H9 (cell line): Measurements from ENCODE around the gene CCDC180. TPM values are rescaled to one million over a fixed set of nuclear protein-coding genes. Genes with fewer than 3 reads are reported as not detected.

Source experiments
- DNase-seq: peaks from one replicate; pipeline ENCODE4 v3.0.0-alpha.2; 2017
- H2AFZ ChIP-seq: one replicate; pipeline ENCODE4 v1.6.1; 2013; ENCODE audit warnings: mild to moderate bottlenecking, low read length, control low read depth, moderate library complexity
- H2AK5ac ChIP-seq: 2 replicates; pipeline ENCODE4 v1.6.1; 2013; ENCODE audit warnings: low read length, control low read depth, mixed read lengths; ENCODE audit not compliant: insufficient read length
- H2BK120ac ChIP-seq: one replicate; pipeline ENCODE4 v1.6.1; 2013; ENCODE audit warnings: low read depth, mild to moderate bottlenecking, low read length, control low read depth, inconsistent platforms; ENCODE audit not compliant: poor library complexity, severe bottlenecking
- H2BK12ac ChIP-seq: 2 replicates; pipeline ENCODE4 v1.6.1; 2013; ENCODE audit warnings: low read length, control low read depth, mixed read lengths, low read depth; ENCODE audit not compliant: insufficient read length
- H2BK15ac ChIP-seq: 2 replicates; pipeline ENCODE4 v1.6.1; 2013; ENCODE audit warnings: low read depth, low read length, control low read depth
- H2BK20ac ChIP-seq: one replicate; pipeline ENCODE4 v1.6.1; 2013; ENCODE audit warnings: low read depth, mild to moderate bottlenecking, low read length, control low read depth, inconsistent platforms; ENCODE audit not compliant: poor library complexity, severe bottlenecking
- H2BK5ac ChIP-seq: 2 replicates; pipeline ENCODE4 v1.6.1; 2013; ENCODE audit warnings: low read length, control low read depth, mixed read lengths; ENCODE audit not compliant: insufficient read length
- H3K14ac ChIP-seq: 2 replicates; pipeline ENCODE4 v1.6.1; 2013; ENCODE audit warnings: low read length, control low read depth; ENCODE audit not compliant: insufficient read depth
- H3K18ac ChIP-seq: 2 replicates; pipeline ENCODE4 v1.6.1; 2013; ENCODE audit warnings: low read depth, mild to moderate bottlenecking, mixed read lengths, low read length, control low read depth; ENCODE audit not compliant: insufficient read length
- H3K23ac ChIP-seq: 2 replicates; pipeline ENCODE4 v1.6.1; 2013; ENCODE audit warnings: low read length, control low read depth, mixed read lengths, low read depth; ENCODE audit not compliant: insufficient read length
- H3K23me2 ChIP-seq: 2 replicates; pipeline ENCODE4 v1.6.1; 2013; ENCODE audit warnings: low read depth, mild to moderate bottlenecking, mixed read lengths, low read length, control low read depth; ENCODE audit not compliant: insufficient read length, poor library complexity, severe bottlenecking
- H3K27ac ChIP-seq: 2 replicates; pipeline ENCODE4 v1.5.1; 2013; ENCODE audit warnings: low read length, control low read depth, mixed read lengths, low read depth; ENCODE audit not compliant: insufficient read length
- H3K27me3 ChIP-seq: 2 replicates; pipeline ENCODE4 v1.6.1; 2013; ENCODE audit warnings: low read length, control low read depth, inconsistent platforms; ENCODE audit not compliant: insufficient read depth
- H3K4ac ChIP-seq: 2 replicates; pipeline ENCODE4 v1.6.1; 2013; ENCODE audit warnings: low read depth, mild to moderate bottlenecking, control low read depth, inconsistent platforms, low read length, moderate library complexity
- H3K4me1 ChIP-seq: 2 replicates; pipeline ENCODE4 v1.6.1; 2013; ENCODE audit warnings: low read length, control low read depth, inconsistent platforms; ENCODE audit not compliant: insufficient read depth
- H3K4me2 ChIP-seq: 2 replicates; pipeline ENCODE4 v1.6.1; 2013; ENCODE audit warnings: low read length, control low read depth, mixed read lengths; ENCODE audit not compliant: insufficient read length, insufficient read depth
- H3K56ac ChIP-seq: 2 replicates; pipeline ENCODE4 v1.6.1; 2013; ENCODE audit warnings: low read depth, mild to moderate bottlenecking, mixed read lengths, low read length, control low read depth; ENCODE audit not compliant: insufficient read length
- H3K79me1 ChIP-seq: 2 replicates; pipeline ENCODE4 v1.6.1; 2013; ENCODE audit warnings: low read depth, mild to moderate bottlenecking, moderate library complexity, low read length, control low read depth, inconsistent platforms; ENCODE audit not compliant: insufficient read depth, poor library complexity, severe bottlenecking
- H3K79me2 ChIP-seq: 2 replicates; pipeline ENCODE4 v1.6.1; 2013; ENCODE audit warnings: low read length, control low read depth, inconsistent platforms; ENCODE audit not compliant: insufficient read depth
- H3K9ac ChIP-seq: 2 replicates; pipeline ENCODE4 v1.6.1; 2013; ENCODE audit warnings: low read length, control low read depth, mixed read lengths; ENCODE audit not compliant: insufficient read length; ENCODE audit errors: extremely low read depth
- H3K9me3 ChIP-seq: one replicate; pipeline ENCODE4 v1.6.1; 2013; ENCODE audit warnings: low read depth, low read length, inconsistent platforms; ENCODE audit not compliant: control insufficient read depth
- H3T11ph ChIP-seq: one replicate; pipeline ENCODE4 v1.6.1; 2013; ENCODE audit warnings: mild to moderate bottlenecking, low read length, control low read depth, inconsistent platforms
- H4K20me1 ChIP-seq: one replicate; pipeline ENCODE4 v1.6.1; 2013; ENCODE audit not compliant: control insufficient read depth, insufficient read length, insufficient read depth
- H4K5ac ChIP-seq: 2 replicates; pipeline ENCODE4 v1.6.1; 2013; ENCODE audit warnings: low read depth, mild to moderate bottlenecking, mixed read lengths, low read length, control low read depth; ENCODE audit not compliant: insufficient read length
- H4K8ac ChIP-seq: replicated peaks from 2 replicates; pipeline ENCODE4 v1.6.1; 2013; ENCODE audit warnings: low read length, control low read depth, mixed read lengths, low read depth; ENCODE audit not compliant: insufficient read length
- H4K91ac ChIP-seq: 2 replicates; pipeline ENCODE4 v1.6.1; 2013; ENCODE audit warnings: low read depth, mild to moderate bottlenecking, moderate library complexity, mixed read lengths, low read length, control low read depth; ENCODE audit not compliant: insufficient read length
- H3K27ac Mint-ChIP-seq, 3 experiments: 2 replicates in 2 of 3; 3 replicates in 1 of 3; pipeline ENCODE4 v1.8.0; 2020 to 2021; ENCODE audit warnings: mixed read lengths in 3 of 3, mild to moderate bottlenecking in 1 of 3, moderate library complexity in 1 of 3
- H3K27me3 Mint-ChIP-seq: 2 replicates; pipeline ENCODE4 v1.8.0; 2021; ENCODE audit warnings: low read depth, mild to moderate bottlenecking, moderate library complexity, mixed read lengths
- H3K36me3 Mint-ChIP-seq, 3 experiments: 2 replicates in 2 of 3; 3 replicates in 1 of 3; pipeline ENCODE4 v1.8.0; 2020 to 2021; ENCODE audit warnings: low read depth in 3 of 3, mixed read lengths in 3 of 3; ENCODE audit not compliant: insufficient read depth in 1 of 3
- H3K4me1 Mint-ChIP-seq, 2 experiments: 2 replicates each; pipeline ENCODE4 v1.8.0; 2020; ENCODE audit warnings: mixed read lengths in 2 of 2
- H3K4me3 Mint-ChIP-seq, 2 experiments: 2 replicates in 1 of 2; 3 replicates in 1 of 2; pipeline ENCODE4 v1.8.0; 2020 to 2021; ENCODE audit warnings: mild to moderate bottlenecking in 2 of 2, mixed read lengths in 2 of 2, moderate library complexity in 1 of 2
- H3K9me3 Mint-ChIP-seq, 2 experiments: 2 replicates in 1 of 2; 3 replicates in 1 of 2; pipeline ENCODE4 v1.8.0; 2020; ENCODE audit warnings: mild to moderate bottlenecking in 2 of 2, mixed read lengths in 2 of 2, moderate library complexity in 1 of 2
- CTCF ChIP-seq: fragments of 200-600 bp; sonication (generic); conservative IDR thresholded peaks from 3 replicates; pipeline ENCODE4 v1.8.0; 2021; ENCODE audit warnings: antibody characterized with exemption, mild to moderate bottlenecking
- WGBS: extraction: QIAGEN DNeasy Blood & Tissue Kit; methylation state at CpG from one replicate; pipeline ENCODE4 v1.1.7; 2013; ENCODE audit warnings: missing lambda C conversion rate, low lambda C conversion rate, mixed read lengths; ENCODE audit not compliant: insufficient read length; ENCODE audit errors: extremely low coverage; 5-methylcytosine and 5-hydroxymethylcytosine counted together
- total RNA-seq: library from RNA; stranded (reverse); gene quantifications from 2 replicates; pipeline ENCODE4 v1.2.1, GENCODE V29; 2021

The CCDC180 gene
- total RNA-seq, 1 experiment from 2014 or later = 5.9 TPM

- H3K18ac ChIP-seq = no peak overlapping the region
- H2BK120ac ChIP-seq = no peak overlapping the region
- no peak overlapping the region for H3K14ac ChIP-seq
- no peaks in the 10 kb centered on the region for H3K79me2 ChIP-seq
- H4K20me1 ChIP-seq = no peaks in the 10 kb centered on the region
- no peak overlapping the region for H3K4me2 ChIP-seq
- H3K27ac Mint-ChIP-seq = no peak overlapping the region
- no peak overlapping the region for H3K23ac ChIP-seq
- no peak overlapping the region for H3K9ac ChIP-seq
- peaks cover 0 to 8% of the 10 kb centered on the region in 2 experiments; a peak in 2 of 4 replicates for H3K4me1 Mint-ChIP-seq
- H3K23me2 ChIP-seq = no peaks in the 10 kb centered on the region
- no peak overlapping the region for H3K4me3 Mint-ChIP-seq
- H4K8ac ChIP-seq = no peak overlapping the region
- H2BK15ac ChIP-seq = no peak overlapping the region
- WGBS = no CpG with 5 or more reads among the region's 1 CpG
- H3K4ac ChIP-seq = no peak overlapping the region
- no peak overlapping the region for H4K91ac ChIP-seq
- H2BK20ac ChIP-seq = no peak overlapping the region
- no peak overlapping the region for H2BK5ac ChIP-seq
- H4K5ac ChIP-seq = no peak overlapping the region
- peaks cover 22 to 42% of the 10 kb centered on the region in 2 experiments for H3K9me3 Mint-ChIP-seq
- no peaks in the 10 kb centered on the region for H3K4me1 ChIP-seq
- H3K56ac ChIP-seq = no peak overlapping the region
- no peak overlapping the region for H3K27ac ChIP-seq
- no peaks in the 10 kb centered on the region for H3K79me1 ChIP-seq
- H3K27me3 ChIP-seq = no peaks in the 10 kb centered on the region
- H2AFZ ChIP-seq = no peak overlapping the region
- H3T11ph ChIP-seq = no peak overlapping the region
- H3K9me3 ChIP-seq = no peaks in the 10 kb centered on the region
- no peak for TF ChIP-seq CTCF
- peaks cover 1% of the 10 kb centered on the region for H3K27me3 Mint-ChIP-seq
- DNase-seq = no peak
- peaks cover 22 to 41% (median 31%) of the 10 kb centered on the region in 3 experiments for H3K36me3 Mint-ChIP-seq
- H2BK12ac ChIP-seq = no peak overlapping the region
- no peak overlapping the region for H2AK5ac ChIP-seq
Observed at GRCh38 chr9:97300586-97300985, 6.9 kb upstream of the CCDC180 start.
